BE2C (cell line): ENCODE data around the gene ASPG.
A peak's percentile ranks its signal among the peaks of the same experiment; 100 is the strongest.

Experiments
- DNase-seq: peaks from one replicate; pipeline ENCODE4 v3.0.0-alpha.2; 2020
- H3K27me3 ChIP-seq: fragments of 250-450 bp; sonication (Bioruptor Pico); 2 replicates; pipeline ENCODE4 v1.5.1; 2020; ENCODE audit warnings: mild to moderate bottlenecking
- H3K36me3 ChIP-seq: fragments of 250-450 bp; sonication (Bioruptor Pico); 2 replicates; pipeline ENCODE4 v1.5.1; 2020; ENCODE audit warnings: mild to moderate bottlenecking
- H3K4me1 ChIP-seq: fragments of 250-450 bp; sonication (Bioruptor Pico); 2 replicates; pipeline ENCODE4 v1.5.1; 2020
- H3K4me3 ChIP-seq: 2 replicates; pipeline ENCODE4 v1.5.1; 2011; ENCODE audit warnings: low read depth, low read length
- H3K9me3 ChIP-seq: fragments of 250-450 bp; sonication (Bioruptor Pico); 2 replicates; pipeline ENCODE4 v1.5.1; 2020
- TF ChIP-seq, protein P1 (sequence below): IDR thresholded peaks from 2 replicates; pipeline ENCODE4 v1.5.1; 2012; ENCODE audit warnings: mild to moderate bottlenecking, low read depth, low read length

ASPG gene

DNA sequence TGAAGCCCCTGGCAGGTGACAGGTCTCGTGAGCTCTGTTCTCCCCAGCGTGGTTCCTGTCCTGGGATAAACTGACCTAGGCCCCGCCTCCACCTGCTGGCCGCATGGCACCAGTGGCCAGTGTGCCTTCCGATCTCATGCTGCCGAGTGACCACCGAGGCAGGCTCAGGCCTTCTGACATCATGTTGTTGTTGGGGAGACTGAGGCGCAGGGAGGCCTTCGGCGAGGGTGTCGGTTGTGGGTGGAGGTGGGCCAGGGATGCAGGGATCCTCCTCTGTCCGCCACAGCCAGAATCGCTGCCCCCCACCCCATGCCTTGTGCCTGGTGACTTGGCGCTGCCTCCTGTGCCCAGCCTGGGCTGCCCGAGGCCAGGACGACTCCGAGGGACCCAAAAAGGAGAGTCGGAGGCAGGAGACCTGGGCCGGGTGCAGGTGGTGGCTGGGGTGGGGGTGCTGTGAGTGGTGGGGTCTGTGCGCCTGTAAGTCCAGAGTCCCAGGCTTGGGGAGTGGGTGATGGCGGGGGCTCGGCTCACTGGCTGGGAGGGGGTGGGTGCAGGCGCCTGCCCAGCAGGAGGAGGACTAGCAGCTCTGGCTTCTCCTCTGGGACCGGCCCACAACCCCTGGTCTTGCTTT is 24.3 kb downstream of the ASPG start:
- Histone ChIP-seq H3K9me3 (no peaks in the 10 kb centered on the region), H3K4me1 (no peaks in the 10 kb centered on the region; the same call in 1 of the 2 replicates), H3K27me3 (no peaks in the 10 kb centered on the region), H3K36me3 (no peaks in the 10 kb centered on the region), H3K4me3 (no peak overlapping the region)
- no peak for DNase-seq
- TF ChIP-seq, protein P1, sequence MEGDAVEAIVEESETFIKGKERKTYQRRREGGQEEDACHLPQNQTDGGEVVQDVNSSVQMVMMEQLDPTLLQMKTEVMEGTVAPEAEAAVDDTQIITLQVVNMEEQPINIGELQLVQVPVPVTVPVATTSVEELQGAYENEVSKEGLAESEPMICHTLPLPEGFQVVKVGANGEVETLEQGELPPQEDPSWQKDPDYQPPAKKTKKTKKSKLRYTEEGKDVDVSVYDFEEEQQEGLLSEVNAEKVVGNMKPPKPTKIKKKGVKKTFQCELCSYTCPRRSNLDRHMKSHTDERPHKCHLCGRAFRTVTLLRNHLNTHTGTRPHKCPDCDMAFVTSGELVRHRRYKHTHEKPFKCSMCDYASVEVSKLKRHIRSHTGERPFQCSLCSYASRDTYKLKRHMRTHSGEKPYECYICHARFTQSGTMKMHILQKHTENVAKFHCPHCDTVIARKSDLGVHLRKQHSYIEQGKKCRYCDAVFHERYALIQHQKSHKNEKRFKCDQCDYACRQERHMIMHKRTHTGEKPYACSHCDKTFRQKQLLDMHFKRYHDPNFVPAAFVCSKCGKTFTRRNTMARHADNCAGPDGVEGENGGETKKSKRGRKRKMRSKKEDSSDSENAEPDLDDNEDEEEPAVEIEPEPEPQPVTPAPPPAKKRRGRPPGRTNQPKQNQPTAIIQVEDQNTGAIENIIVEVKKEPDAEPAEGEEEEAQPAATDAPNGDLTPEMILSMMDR: no peak

DNA sequence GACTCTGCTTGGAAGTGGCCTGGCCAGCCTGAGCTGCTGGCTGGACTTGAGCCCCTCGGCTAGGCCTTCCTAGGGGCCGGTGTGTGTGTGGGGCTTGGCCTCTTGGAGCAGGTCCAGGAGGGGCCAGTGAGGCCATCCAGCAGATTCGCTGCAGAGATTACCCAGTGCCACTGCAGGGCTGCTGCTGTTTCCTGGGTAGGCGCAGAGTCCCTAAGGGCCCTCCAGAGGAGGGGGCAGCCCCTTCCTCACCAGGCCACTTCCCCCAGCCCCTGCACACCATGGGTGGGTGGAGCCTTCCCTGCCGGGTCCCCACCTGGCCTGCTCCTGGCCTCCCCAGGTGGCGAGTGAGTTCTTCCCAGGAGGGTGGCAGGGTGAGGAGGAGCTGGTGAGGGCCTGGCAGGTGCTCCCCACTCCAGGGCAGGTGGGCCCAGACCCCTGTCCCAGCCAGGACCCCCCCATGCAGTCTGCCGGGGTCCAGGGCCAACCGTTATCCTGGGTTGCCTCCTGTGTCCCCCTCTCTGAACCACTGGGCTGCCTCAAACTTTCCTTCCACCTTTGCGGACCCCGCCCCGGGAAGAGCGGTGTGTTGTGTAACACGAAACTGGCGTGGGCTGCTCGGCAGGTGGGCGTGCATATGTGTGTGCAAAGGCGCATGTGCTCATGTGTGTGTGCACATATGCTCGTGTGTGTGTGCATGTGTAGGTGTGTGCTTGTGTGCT is 25.1 kb downstream of the ASPG start:
- H3K4me1 ChIP-seq: no peaks in the 10 kb centered on the region; the same call in 1 of the 2 replicates
- no peaks in the 10 kb centered on the region for H3K27me3 ChIP-seq
- H3K36me3 ChIP-seq: no peaks in the 10 kb centered on the region
- peak; percentile 22 for DNase-seq
- H3K4me3 ChIP-seq: no peak overlapping the region
- no peaks in the 10 kb centered on the region for H3K9me3 ChIP-seq
- TF ChIP-seq, protein P1: no peak

DNA sequence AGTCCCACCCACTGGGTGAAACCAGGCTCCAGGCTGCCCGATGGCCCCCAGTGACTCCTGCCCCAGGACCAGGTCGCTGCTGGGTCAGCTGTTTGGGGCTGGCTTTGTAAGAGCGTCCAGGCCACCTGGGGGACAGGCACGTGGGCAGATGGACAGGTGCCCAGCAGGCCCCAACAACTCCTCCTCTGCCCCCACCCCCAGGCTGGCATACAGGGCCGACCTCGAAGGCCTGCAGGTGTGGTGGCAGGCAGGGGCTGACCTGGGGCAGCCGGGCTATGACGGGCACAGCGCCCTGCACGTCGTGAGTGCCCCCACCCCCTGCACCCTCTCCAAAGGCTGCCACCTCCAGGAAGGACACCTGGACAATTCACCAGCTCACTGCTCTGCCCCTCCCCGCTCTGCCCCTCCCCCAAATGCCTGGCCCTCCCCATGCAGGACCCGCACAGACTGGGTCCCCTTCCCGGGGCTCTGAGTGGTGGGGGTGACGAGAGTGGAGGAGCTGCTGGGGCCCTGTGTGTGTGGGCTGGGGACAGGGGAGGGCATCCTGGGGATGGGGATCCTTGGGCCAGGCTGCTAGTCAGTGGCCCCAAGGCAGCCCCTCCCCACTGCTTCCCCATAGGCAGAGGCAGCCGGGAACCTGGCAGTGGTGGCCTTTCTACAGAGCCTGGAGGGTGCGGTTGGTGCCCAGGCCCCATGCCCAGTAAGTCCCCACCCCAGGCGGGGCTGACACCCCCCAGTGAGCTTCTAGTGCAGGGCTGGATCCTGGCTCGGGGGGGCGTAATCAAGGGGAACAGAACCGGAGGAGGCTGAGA is 26.0 kb downstream of the ASPG start:
- TF ChIP-seq, protein P1: no peak
- peaks cover 7% of the 10 kb centered on the region for H3K27me3 ChIP-seq
- H3K4me1 ChIP-seq: no peaks in the 10 kb centered on the region; the same call in 1 of the 2 replicates
- no peak overlapping the region for H3K4me3 ChIP-seq
- no peaks in the 10 kb centered on the region for H3K36me3 ChIP-seq
- H3K9me3 ChIP-seq: no peaks in the 10 kb centered on the region
- peak; percentile 15 for DNase-seq

DNA sequence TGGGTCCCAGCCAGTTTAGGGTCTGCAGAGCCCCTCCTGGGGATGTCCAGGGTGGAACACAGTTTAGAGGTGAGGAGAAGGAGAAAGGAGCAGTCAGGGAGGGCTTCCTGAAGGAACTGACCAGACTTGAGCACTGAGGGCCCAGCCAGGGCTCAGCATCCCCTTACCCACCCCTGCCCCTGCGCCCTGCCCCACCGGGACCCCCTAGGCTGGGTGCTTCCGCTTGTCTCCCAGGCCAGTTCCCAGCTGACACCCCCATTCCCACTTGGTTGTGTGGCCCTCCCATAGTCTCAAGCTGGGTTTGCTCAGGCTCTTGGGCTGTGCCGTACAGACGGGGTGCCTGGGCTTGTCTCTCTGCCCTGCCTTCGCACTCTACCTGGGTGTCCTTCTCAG is 26.6 kb downstream of the ASPG start:
- Histone ChIP-seq H3K4me3 (no peak overlapping the region), H3K9me3 (no peaks in the 10 kb centered on the region), H3K4me1 (no peaks in the 10 kb centered on the region; the same call in 1 of the 2 replicates), H3K36me3 (no peaks in the 10 kb centered on the region), H3K27me3 (peaks cover 13% of the 10 kb centered on the region)
- DNase-seq: no peak
- TF ChIP-seq, protein P1: no peak

DNA sequence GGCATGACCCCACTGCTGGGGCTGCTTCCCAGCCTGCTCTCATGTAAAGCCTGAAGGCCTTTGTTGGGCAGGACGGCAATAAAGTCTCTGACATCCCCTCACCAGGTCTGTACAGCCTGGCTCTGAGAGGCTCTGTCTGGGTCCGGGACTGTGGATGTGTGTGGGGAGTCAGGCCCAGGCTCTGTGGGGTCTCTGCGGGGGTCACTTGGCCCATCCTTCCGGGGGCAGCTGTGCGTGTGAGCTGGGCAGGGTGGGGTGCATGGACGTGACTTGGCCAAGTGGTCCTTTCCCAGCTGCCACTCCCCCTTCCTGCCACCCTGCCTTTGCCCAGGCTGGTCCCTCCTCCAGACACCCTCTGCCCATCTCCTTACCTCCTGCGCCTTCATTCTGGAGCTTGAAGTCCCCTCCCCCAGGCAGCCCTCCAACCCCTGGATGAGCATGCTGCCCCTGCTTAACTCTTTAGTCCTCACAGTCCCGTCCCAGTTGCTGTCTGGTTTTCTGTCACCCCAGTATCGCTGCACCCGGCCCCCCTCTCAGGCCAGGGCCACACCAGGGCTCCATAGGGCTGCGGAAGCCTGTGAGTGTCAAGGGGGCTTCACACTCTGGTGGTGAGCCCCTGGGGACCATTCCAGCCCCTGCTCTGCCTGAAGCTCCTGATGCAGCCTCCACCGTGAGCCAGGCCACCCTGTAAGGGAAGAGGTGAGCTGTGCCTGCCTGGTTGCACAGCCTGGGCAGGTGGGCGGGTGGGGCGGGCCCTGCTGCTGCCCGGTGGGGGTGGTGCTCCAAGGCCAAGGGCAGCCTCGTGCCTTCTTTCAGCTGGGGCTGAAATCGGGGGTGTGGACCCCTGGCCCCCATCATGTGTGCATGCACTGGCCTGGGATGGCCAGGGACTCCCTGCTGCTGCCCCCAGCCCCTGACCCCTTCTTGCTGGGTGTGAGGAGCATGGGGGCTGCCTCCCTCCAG is 27.4 kb downstream of the ASPG start:
- H3K4me3 ChIP-seq: no peak overlapping the region
- H3K4me1 ChIP-seq: no peaks in the 10 kb centered on the region; the same call in 1 of the 2 replicates
- TF ChIP-seq, protein P1: no peak
- DNase-seq: no peak
- H3K36me3 ChIP-seq: no peaks in the 10 kb centered on the region
- peaks cover 21% of the 10 kb centered on the region for H3K27me3 ChIP-seq
- H3K9me3 ChIP-seq: no peaks in the 10 kb centered on the region
